GM23338 (cell line): ENCODE data around the gene QDPR. TPM values are rescaled to one million over a fixed set of nuclear protein-coding genes. Genes with fewer than 3 reads are reported as not detected.

Source experiments
- ATAC-seq: fragments of 200-7000 bp; cut with Tn5 transposase; 3 replicates; pipeline ENCODE4 v1.9.1; 2020
- DNase-seq: peaks from one replicate; pipeline ENCODE4 v3.0.0-alpha.2; 2015; ENCODE audit warnings: low spot score
- H2AFZ ChIP-seq: fragments of 200-600 bp; sonication (generic); 2 replicates; pipeline ENCODE4 v1.8.0; 2016; ENCODE audit warnings: antibody characterized with exemption, mild to moderate bottlenecking, moderate library complexity
- H3F3A ChIP-seq: fragments of 200-600 bp; sonication (generic); replicated peaks from 2 replicates; pipeline ENCODE4 v1.8.0; 2017; ENCODE audit warnings: antibody characterized with exemption, mixed run types, low read depth
- H3K27ac ChIP-seq: fragments of 200-600 bp; sonication (generic); 2 replicates; pipeline ENCODE4 v1.6.1; 2016; ENCODE audit warnings: low read depth
- H3K27me3 ChIP-seq: fragments of 200-600 bp; sonication (generic); 2 replicates; pipeline ENCODE4 v1.8.0; 2016; ENCODE audit warnings: mild to moderate bottlenecking, mixed run types, moderate library complexity; ENCODE audit not compliant: insufficient read depth
- H3K36me3 ChIP-seq: fragments of 200-600 bp; sonication (generic); 2 replicates; pipeline ENCODE4 v1.8.0; 2016; ENCODE audit warnings: mild to moderate bottlenecking; ENCODE audit not compliant: insufficient read depth
- H3K4me1 ChIP-seq: fragments of 200-600 bp; sonication (generic); 2 replicates; pipeline ENCODE4 v1.8.0; 2016; ENCODE audit warnings: mild to moderate bottlenecking, moderate library complexity; ENCODE audit not compliant: insufficient read depth
- H3K4me2 ChIP-seq: fragments of 200-600 bp; sonication (generic); 2 replicates; pipeline ENCODE4 v1.7.1; 2017; ENCODE audit warnings: mixed run types
- H3K4me3 ChIP-seq: fragments of 200-600 bp; sonication (generic); 2 replicates; pipeline ENCODE4 v1.6.1; 2016; ENCODE audit warnings: mixed run types
- H3K79me2 ChIP-seq: fragments of 200-600 bp; sonication (generic); replicated peaks from 2 replicates; pipeline ENCODE4 v1.8.0; 2017; ENCODE audit warnings: mild to moderate bottlenecking; ENCODE audit not compliant: insufficient read depth
- H3K9me2 ChIP-seq: fragments of 200-600 bp; sonication (generic); 2 replicates; pipeline ENCODE4 v1.8.0; 2017; ENCODE audit not compliant: insufficient read depth
- H4K20me1 ChIP-seq: fragments of 200-600 bp; sonication (generic); replicated peaks from 2 replicates; pipeline ENCODE4 v1.8.0; 2017; ENCODE audit warnings: mild to moderate bottlenecking; ENCODE audit not compliant: insufficient read depth
- H3K27ac Mint-ChIP-seq: 2 replicates; pipeline ENCODE4 v1.8.0; 2020; ENCODE audit warnings: inconsistent platforms, mild to moderate bottlenecking, moderate library complexity, mixed read lengths
- H3K27me3 Mint-ChIP-seq: 3 replicates; pipeline ENCODE4 v1.8.0; 2022; ENCODE audit warnings: low read depth, mild to moderate bottlenecking, moderate library complexity, mixed read lengths, inconsistent platforms; ENCODE audit not compliant: insufficient read depth, poor library complexity
- H3K36me3 Mint-ChIP-seq: 3 replicates; pipeline ENCODE4 v1.8.0; 2021; ENCODE audit warnings: low read depth, mild to moderate bottlenecking, inconsistent platforms, moderate library complexity, mixed read lengths
- H3K4me1 Mint-ChIP-seq: 3 replicates; pipeline ENCODE4 v1.8.0; 2020; ENCODE audit warnings: mild to moderate bottlenecking, inconsistent platforms, mixed read lengths
- H3K4me3 Mint-ChIP-seq: 3 replicates; pipeline ENCODE4 v1.8.0; 2021; ENCODE audit warnings: moderate library complexity, mild to moderate bottlenecking, inconsistent platforms, mixed read lengths
- H3K9me3 Mint-ChIP-seq: 3 replicates; pipeline ENCODE4 v1.8.0; 2020; ENCODE audit warnings: moderate library complexity, mild to moderate bottlenecking, inconsistent platforms, mixed read lengths
- CREB1 ChIP-seq: fragments of 250-450 bp; sonication (Bioruptor Pico); IDR thresholded peaks from 2 replicates; pipeline ENCODE4 v1.5.0; 2020; ENCODE audit warnings: low read depth, mild to moderate bottlenecking, moderate library complexity
- EZH2 ChIP-seq: fragments of 200-600 bp; sonication (generic); IDR thresholded peaks from one replicate; pipeline ENCODE4 v1.8.0; 2017; ENCODE audit warnings: antibody characterized with exemption, mild to moderate bottlenecking, low read depth; ENCODE audit not compliant: unreplicated experiment
- EZH2phosphoT487 ChIP-seq: fragments of 200-600 bp; sonication (generic); IDR thresholded peaks from one replicate; pipeline ENCODE4 v1.8.1; 2018; ENCODE audit warnings: antibody characterized with exemption; ENCODE audit not compliant: unreplicated experiment
- JUNB ChIP-seq: IDR thresholded peaks from one replicate; pipeline ENCODE4 v1.6.1; 2016; ENCODE audit warnings: antibody characterized with exemption; ENCODE audit not compliant: unreplicated experiment
- NANOG ChIP-seq: IDR thresholded peaks from 2 replicates; pipeline ENCODE4 v1.6.1; 2016; ENCODE audit warnings: antibody characterized with exemption, borderline replicate concordance
- POLR2AphosphoS5 ChIP-seq: IDR thresholded peaks from 2 replicates; pipeline ENCODE4 v1.6.1; 2016; ENCODE audit warnings: antibody characterized with exemption, low read depth
- STAT1 ChIP-seq: IDR thresholded peaks from one replicate; pipeline ENCODE4 v1.6.1; 2016; ENCODE audit warnings: antibody characterized with exemption; ENCODE audit not compliant: unreplicated experiment
- ZNF114 ChIP-seq: fragments of 250-450 bp; sonication (Bioruptor Pico); IDR thresholded peaks from 2 replicates; pipeline ENCODE4 v1.5.0; 2020; ENCODE audit warnings: mild to moderate bottlenecking, moderate library complexity
- ZNF331 ChIP-seq: fragments of 250-450 bp; sonication (Bioruptor Pico); IDR thresholded peaks from 2 replicates; pipeline ENCODE4 v1.5.0; 2020; ENCODE audit warnings: low read depth, mild to moderate bottlenecking, moderate library complexity
- polyA plus RNA-seq: library from polyadenylated mRNA; unstranded; fragments of >200 nt; fragmentation: Nextera tagmentation; extraction: Ambion mirVana; gene quantifications from 2 replicates; pipeline ENCODE4 v1.2.1, GENCODE V29; 2016
- total RNA-seq: library from RNA; depleted of rRNA; stranded (reverse); fragments of >200 nt; shearing (Covaris generic); gene quantifications from 2 replicates; pipeline ENCODE4 v1.2.3, GENCODE V29; 2014
- TF ChIP-seq, protein P1 (sequence below): IDR thresholded peaks from 2 replicates; pipeline ENCODE4 v1.6.1; 2016; ENCODE audit warnings: antibody characterized with exemption
- TF ChIP-seq, protein P2 (sequence below), 2 experiments: fragments of 200-600 bp in 1 of 2; sonication (generic) in 1 of 2; conservative IDR thresholded peaks; 2 replicates each; pipeline versions ENCODE4 v1.5.1 to v1.6.1; 2016 to 2017; ENCODE audit warnings: antibody characterized with exemption in 2 of 2, low read depth in 2 of 2, mild to moderate bottlenecking in 2 of 2, moderate library complexity in 1 of 2
- TF ChIP-seq, protein P3 (sequence below): IDR thresholded peaks from one replicate; pipeline ENCODE4 v1.6.1; 2018; ENCODE audit warnings: antibody characterized with exemption; ENCODE audit not compliant: unreplicated experiment
- TF ChIP-seq, protein P4 (sequence below): fragments of 250-450 bp; sonication (Bioruptor Pico); IDR thresholded peaks from 2 replicates; pipeline ENCODE4 v1.5.0; 2020; ENCODE audit warnings: mild to moderate bottlenecking, moderate library complexity

QDPR gene
- total and polyA plus RNA-seq, 2 experiments from 2014 or later, result 31.5 to 42.7 TPM

DNA sequence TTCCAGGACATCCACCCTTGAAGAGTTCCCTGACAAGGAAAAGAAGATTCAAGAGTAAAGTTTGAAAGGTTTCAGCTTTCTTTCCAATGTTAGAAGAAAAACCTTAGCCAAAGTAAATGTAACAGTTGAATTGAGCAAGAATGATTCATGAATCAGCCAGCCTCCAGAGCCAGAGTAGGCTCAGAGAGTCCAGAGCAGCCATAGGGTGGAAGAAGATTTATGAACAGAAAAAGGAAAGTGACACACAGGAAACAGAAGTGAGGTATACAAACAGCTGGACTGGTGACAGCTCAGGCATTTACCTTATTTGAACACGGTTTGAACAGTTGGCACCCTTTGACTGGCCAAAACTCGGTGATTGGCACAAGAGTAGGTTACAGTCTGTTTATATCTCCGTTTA, 63.2 kb downstream of the QDPR start:
- no peaks in the 10 kb centered on the region for H3K4me1 Mint-ChIP-seq
- Histone ChIP-seq H3K79me2 (no peaks in the 10 kb centered on the region), H3K27me3 (no peaks in the 10 kb centered on the region), H4K20me1 (no peaks in the 10 kb centered on the region), H3K36me3 (0 out of 2 replicates have a peak, but pooled peaks cover 3% of the 10 kb centered on the region), H3K4me1 (no peaks in the 10 kb centered on the region), H3F3A (no peaks in the 10 kb centered on the region), H3K9me2 (0 out of 2 replicates have a peak, but pooled peaks cover 2% of the 10 kb centered on the region), H3K27ac (no peak overlapping the region), H3K4me2 (no peak overlapping the region), H2AFZ (no peak overlapping the region), H3K4me3 (no peak overlapping the region)
- H3K27ac Mint-ChIP-seq, result no peak overlapping the region
- peaks cover 13% of the 10 kb centered on the region; the same call in 2 of the 3 replicates for H3K36me3 Mint-ChIP-seq
- ATAC-seq (no peak), DNase-seq (no peak)
- H3K9me3 Mint-ChIP-seq, result peaks cover 32% of the 10 kb centered on the region
- H3K27me3 Mint-ChIP-seq, result peaks cover 1% of the 10 kb centered on the region
- no peak overlapping the region for H3K4me3 Mint-ChIP-seq
- TF ChIP-seq JUNB, result no peak
- TF ChIP-seq ZNF331 (CRISPR knock-in tag), result no peak
- TF ChIP-seq, protein P1, sequence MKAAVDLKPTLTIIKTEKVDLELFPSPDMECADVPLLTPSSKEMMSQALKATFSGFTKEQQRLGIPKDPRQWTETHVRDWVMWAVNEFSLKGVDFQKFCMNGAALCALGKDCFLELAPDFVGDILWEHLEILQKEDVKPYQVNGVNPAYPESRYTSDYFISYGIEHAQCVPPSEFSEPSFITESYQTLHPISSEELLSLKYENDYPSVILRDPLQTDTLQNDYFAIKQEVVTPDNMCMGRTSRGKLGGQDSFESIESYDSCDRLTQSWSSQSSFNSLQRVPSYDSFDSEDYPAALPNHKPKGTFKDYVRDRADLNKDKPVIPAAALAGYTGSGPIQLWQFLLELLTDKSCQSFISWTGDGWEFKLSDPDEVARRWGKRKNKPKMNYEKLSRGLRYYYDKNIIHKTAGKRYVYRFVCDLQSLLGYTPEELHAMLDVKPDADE, result no peak
- no peak for TF ChIP-seq NANOG
- no peak for TF ChIP-seq CREB1 (CRISPR knock-in tag)
- TF ChIP-seq ZNF114 (CRISPR knock-in tag), result no peak
- TF ChIP-seq POLR2AphosphoS5, result no peak
- TF ChIP-seq, protein P2, sequence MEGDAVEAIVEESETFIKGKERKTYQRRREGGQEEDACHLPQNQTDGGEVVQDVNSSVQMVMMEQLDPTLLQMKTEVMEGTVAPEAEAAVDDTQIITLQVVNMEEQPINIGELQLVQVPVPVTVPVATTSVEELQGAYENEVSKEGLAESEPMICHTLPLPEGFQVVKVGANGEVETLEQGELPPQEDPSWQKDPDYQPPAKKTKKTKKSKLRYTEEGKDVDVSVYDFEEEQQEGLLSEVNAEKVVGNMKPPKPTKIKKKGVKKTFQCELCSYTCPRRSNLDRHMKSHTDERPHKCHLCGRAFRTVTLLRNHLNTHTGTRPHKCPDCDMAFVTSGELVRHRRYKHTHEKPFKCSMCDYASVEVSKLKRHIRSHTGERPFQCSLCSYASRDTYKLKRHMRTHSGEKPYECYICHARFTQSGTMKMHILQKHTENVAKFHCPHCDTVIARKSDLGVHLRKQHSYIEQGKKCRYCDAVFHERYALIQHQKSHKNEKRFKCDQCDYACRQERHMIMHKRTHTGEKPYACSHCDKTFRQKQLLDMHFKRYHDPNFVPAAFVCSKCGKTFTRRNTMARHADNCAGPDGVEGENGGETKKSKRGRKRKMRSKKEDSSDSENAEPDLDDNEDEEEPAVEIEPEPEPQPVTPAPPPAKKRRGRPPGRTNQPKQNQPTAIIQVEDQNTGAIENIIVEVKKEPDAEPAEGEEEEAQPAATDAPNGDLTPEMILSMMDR (conservative IDR thresholded peaks at IDR 0.05; ENCODE audit: low read depth in 2 of 2), result no peak
- TF ChIP-seq STAT1, result no peak
- TF ChIP-seq, protein P3, sequence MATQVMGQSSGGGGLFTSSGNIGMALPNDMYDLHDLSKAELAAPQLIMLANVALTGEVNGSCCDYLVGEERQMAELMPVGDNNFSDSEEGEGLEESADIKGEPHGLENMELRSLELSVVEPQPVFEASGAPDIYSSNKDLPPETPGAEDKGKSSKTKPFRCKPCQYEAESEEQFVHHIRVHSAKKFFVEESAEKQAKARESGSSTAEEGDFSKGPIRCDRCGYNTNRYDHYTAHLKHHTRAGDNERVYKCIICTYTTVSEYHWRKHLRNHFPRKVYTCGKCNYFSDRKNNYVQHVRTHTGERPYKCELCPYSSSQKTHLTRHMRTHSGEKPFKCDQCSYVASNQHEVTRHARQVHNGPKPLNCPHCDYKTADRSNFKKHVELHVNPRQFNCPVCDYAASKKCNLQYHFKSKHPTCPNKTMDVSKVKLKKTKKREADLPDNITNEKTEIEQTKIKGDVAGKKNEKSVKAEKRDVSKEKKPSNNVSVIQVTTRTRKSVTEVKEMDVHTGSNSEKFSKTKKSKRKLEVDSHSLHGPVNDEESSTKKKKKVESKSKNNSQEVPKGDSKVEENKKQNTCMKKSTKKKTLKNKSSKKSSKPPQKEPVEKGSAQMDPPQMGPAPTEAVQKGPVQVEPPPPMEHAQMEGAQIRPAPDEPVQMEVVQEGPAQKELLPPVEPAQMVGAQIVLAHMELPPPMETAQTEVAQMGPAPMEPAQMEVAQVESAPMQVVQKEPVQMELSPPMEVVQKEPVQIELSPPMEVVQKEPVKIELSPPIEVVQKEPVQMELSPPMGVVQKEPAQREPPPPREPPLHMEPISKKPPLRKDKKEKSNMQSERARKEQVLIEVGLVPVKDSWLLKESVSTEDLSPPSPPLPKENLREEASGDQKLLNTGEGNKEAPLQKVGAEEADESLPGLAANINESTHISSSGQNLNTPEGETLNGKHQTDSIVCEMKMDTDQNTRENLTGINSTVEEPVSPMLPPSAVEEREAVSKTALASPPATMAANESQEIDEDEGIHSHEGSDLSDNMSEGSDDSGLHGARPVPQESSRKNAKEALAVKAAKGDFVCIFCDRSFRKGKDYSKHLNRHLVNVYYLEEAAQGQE, result no peak
- TF ChIP-seq EZH2phosphoT487, result no peak
- TF ChIP-seq, protein P4, sequence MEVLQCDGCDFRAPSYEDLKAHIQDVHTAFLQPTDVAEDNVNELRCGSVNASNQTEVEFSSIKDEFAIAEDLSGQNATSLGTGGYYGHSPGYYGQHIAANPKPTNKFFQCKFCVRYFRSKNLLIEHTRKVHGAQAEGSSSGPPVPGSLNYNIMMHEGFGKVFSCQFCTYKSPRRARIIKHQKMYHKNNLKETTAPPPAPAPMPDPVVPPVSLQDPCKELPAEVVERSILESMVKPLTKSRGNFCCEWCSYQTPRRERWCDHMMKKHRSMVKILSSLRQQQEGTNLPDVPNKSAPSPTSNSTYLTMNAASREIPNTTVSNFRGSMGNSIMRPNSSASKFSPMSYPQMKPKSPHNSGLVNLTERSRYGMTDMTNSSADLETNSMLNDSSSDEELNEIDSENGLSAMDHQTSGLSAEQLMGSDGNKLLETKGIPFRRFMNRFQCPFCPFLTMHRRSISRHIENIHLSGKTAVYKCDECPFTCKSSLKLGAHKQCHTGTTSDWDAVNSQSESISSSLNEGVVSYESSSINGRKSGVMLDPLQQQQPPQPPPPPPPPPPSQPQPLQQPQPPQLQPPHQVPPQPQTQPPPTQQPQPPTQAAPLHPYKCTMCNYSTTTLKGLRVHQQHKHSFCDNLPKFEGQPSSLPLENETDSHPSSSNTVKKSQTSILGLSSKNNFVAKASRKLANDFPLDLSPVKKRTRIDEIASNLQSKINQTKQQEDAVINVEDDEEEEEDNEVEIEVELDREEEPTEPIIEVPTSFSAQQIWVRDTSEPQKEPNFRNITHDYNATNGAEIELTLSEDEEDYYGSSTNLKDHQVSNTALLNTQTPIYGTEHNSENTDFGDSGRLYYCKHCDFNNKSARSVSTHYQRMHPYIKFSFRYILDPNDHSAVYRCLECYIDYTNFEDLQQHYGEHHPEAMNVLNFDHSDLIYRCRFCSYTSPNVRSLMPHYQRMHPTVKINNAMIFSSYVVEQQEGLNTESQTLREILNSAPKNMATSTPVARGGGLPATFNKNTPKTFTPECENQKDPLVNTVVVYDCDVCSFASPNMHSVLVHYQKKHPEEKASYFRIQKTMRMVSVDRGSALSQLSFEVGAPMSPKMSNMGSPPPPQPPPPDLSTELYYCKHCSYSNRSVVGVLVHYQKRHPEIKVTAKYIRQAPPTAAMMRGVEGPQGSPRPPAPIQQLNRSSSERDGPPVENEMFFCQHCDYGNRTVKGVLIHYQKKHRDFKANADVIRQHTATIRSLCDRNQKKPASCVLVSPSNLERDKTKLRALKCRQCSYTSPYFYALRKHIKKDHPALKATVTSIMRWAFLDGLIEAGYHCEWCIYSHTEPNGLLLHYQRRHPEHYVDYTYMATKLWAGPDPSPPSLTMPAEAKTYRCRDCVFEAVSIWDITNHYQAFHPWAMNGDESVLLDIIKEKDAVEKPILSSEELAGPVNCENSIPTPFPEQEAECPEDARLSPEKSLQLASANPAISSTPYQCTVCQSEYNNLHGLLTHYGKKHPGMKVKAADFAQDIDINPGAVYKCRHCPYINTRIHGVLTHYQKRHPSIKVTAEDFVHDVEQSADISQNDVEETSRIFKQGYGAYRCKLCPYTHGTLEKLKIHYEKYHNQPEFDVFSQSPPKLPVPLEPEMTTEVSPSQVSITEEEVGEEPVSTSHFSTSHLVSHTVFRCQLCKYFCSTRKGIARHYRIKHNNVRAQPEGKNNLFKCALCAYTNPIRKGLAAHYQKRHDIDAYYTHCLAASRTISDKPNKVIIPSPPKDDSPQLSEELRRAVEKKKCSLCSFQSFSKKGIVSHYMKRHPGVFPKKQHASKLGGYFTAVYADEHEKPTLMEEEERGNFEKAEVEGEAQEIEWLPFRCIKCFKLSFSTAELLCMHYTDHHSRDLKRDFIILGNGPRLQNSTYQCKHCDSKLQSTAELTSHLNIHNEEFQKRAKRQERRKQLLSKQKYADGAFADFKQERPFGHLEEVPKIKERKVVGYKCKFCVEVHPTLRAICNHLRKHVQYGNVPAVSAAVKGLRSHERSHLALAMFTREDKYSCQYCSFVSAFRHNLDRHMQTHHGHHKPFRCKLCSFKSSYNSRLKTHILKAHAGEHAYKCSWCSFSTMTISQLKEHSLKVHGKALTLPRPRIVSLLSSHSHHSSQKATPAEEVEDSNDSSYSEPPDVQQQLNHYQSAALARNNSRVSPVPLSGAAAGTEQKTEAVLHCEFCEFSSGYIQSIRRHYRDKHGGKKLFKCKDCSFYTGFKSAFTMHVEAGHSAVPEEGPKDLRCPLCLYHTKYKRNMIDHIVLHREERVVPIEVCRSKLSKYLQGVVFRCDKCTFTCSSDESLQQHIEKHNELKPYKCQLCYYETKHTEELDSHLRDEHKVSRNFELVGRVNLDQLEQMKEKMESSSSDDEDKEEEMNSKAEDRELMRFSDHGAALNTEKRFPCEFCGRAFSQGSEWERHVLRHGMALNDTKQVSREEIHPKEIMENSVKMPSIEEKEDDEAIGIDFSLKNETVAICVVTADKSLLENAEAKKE, result no peak
- no peak for TF ChIP-seq EZH2
